HG02623 (cell line): Measurements from ENCODE around the gene SKAP2.

ENCODE experiments used
- ATAC-seq: cut with Tn5 transposase; IDR thresholded peaks from one replicate; pipeline ENCODE4 v1.9.1; 2021; ENCODE audit warnings: moderate library complexity; ENCODE audit not compliant: unreplicated experiment

Gene SKAP2

GRCh38 chr7:26668821-26669220 lies 195.6 kb downstream of the SKAP2 start:
- ATAC-seq = no peak

- ATAC-seq = peak; percentile 66
Observed at GRCh38 chr7:26667514-26668133, 196.8 kb downstream of the SKAP2 start.

GRCh38 chr7:26664735-26665416 lies 199.5 kb downstream of the SKAP2 start:
- ATAC-seq = peak; percentile 46

- ATAC-seq = no peak
Observed at GRCh38 chr7:26664274-26664673, 200.1 kb downstream of the SKAP2 start.

DNA sequence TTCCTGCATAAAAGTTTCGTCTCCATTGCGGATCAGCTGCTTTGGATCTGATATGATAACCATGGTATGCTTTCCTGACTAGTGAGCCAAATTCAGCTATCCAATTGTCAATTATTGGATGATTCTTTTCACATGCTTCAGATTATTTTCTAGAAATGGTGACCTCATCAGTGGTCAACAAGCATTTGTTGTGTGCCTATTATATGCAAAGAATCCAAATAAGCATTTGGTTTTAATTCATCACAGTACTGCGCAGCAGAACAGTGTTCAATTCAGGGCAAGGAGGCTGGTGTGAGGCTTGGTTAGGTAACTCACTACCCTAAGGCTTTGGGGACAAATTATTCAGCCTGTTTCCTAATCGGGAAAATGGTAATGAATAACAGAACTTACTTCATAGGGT lies 200.5 kb downstream of the SKAP2 start:
- no peak for ATAC-seq

DNA sequence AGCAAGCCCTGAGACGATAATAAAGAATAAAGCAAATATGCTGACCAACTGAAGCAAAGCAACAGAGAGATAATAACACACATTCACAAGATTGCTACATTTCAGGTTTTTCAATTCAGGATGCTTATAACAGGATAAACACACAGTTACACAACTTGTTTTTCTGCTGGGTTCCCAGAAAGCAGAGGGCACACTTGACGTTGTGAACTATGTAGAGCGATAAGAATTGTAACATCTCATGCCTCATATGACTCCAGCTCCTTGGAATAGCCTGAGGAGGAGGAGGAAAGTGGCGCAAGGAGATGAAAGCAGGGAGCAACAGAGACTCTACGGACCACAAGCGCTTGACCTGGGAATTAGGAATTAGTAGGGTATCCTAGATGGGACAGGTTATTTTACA lies 201.7 kb downstream of the SKAP2 start:
- no peak for ATAC-seq

- no peak for ATAC-seq
Observed at GRCh38 chr7:26659121-26659520, 205.3 kb downstream of the SKAP2 start.

DNA sequence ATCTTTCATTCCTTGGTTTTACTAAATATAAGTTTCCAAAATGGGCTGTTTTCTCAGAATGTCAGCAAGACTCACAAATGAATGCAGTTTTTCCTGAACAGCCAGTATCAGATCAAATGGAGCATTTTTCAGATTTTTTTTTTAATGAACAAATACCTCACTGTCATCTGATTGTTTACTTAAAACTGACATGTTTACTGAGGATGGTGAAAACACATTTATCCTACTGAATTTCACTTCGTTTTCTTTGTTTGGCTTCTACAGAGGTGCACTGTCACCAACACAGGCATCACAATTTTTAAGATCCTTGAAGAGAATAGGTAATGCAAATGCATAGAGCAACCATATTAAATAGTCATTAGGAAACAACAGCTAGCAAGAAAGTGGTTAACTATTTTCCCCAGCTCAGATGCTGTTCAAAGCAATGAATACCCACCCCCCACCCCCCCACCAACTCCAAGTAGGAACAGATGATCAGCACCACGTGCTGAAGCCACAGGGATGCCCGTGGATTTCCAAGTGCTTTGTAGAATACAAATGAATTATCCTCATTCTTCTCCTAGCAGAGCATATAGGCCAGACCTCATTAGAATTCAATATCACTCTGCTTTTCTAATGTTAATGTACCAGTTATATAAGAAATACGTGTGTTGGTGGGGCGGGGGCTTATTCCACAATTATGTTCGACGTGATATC lies 205.9 kb downstream of the SKAP2 start:
- no peak for ATAC-seq

GRCh38 chr7:26657686-26658388 lies 206.6 kb downstream of the SKAP2 start:
- no peak for ATAC-seq

DNA sequence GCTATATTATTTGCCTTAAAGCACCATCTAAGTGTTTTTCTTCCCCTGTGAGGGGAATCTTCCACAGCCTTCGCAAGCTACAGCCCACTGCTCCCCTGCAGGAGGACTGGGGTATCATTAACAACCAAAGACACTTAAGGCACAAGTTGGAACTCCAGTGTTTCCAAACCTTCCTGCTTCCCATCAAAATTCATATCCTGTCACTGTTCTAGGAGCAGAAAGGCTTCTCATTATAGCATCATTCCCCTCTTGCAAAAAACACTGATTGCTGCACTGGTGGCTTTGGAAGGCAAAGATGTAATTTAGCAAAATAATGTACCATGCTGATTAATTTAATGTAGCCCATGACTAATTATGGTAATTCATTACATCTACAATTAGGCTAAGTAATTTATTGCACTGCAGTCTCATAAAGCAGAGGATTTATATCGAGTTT lies 207.2 kb downstream of the SKAP2 start:
- ATAC-seq = no peak

- no peak for ATAC-seq
Observed at GRCh38 chr7:26656735-26657134, 207.7 kb downstream of the SKAP2 start.

- no peak for ATAC-seq
Observed at GRCh38 chr7:26655781-26656180, 208.6 kb downstream of the SKAP2 start.

GRCh38 chr7:26653430-26654399 lies 210.7 kb downstream of the SKAP2 start:
- ATAC-seq = no peak

GRCh38 chr7:26652401-26653100 lies 211.8 kb downstream of the SKAP2 start:
- no peak for ATAC-seq

- no peak for ATAC-seq
Observed at GRCh38 chr7:26650103-26650502, 214.3 kb downstream of the SKAP2 start.

DNA sequence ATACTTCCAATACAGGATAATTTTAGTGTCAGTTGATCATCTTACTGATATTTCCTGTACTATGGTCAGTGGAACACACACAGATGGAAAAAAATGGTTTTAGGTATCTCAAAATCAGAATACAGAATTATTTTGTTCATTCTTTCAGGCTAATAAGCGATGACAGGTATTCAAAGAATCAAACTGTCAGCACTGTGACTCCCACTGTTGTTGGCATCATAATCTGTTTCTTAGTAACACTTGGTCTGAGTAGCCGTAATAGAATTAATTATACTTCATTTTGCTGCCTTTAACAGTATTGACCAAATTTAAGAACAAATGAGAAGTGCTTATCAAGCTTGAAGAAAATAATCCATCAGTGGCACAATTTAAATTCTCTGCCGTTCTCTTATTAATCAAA lies 215.0 kb downstream of the SKAP2 start:
- ATAC-seq = no peak

GRCh38 chr7:26648554-26648953 lies 215.8 kb downstream of the SKAP2 start:
- no peak for ATAC-seq

DNA sequence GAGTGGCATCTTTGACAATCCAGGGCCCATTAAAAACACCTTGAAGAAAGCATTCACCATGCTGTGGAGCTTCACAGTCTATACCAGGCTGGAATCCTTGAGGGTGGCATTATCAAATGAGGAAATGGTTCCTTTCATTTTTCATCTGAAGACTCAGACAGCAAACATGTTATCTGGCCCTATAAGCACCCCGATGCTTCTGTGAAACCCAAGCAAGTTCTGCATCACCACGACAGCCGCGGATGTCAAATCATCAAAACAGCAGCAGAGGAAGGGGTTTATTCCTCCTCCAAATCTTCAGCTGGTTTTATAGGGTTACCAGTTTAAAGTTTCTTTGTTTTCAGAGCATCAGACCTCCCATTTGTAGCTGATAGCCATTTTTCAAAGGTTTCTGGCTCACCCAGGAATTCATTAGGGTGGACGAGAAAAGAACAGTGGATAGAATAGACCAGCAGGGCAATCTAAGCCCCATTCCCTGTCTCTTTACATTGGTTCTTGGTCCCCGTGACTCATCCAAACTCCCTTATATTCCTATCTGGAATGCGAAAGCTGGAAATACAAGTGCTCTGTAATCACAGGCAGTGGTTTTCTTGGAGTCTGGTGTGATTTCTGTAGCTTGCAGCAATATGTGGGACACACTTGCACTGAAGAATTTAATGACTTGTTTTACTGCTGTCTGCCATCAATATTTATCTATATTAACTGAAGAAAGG lies 217.9 kb downstream of the SKAP2 start:
- no peak for ATAC-seq

- no peak for ATAC-seq
Observed at GRCh38 chr7:26645121-26645520, 219.3 kb downstream of the SKAP2 start.
